ENCODE measurements around the gene USP4.
"Not testable (repeated sequence)": the region's sequence is repeated elsewhere in the genome, so short reads cannot be mapped to it uniquely, and the experiment has no call there.

USP4 gene

GRCh38 chr3:49255718-49256511, 83.9 kb downstream of the USP4 start:
- no peak for DNase-seq (ENCODE audit: low read depth in 3 of 3, low spot score in 1 of 3)

- DNase-seq (ENCODE audit: low read depth in 3 of 3, low spot score in 1 of 3): no peak
These were observed 84.7 kb downstream of the USP4 start for GRCh38 chr3:49255112-49255511.

GRCh38 chr3:49253512-49253911, 86.3 kb downstream of the USP4 start:
- DNase-seq (ENCODE audit: low read depth in 3 of 3, low spot score in 1 of 3): no peak

GRCh38 chr3:49248840-49249227, 91.0 kb downstream of the USP4 start:
- DNase-seq (ENCODE audit: low read depth in 3 of 3, low spot score in 1 of 3): no peak

GRCh38 chr3:49244581-49245205, 95.2 kb downstream of the USP4 start:
- no peak for DNase-seq (ENCODE audit: low read depth in 3 of 3, low spot score in 1 of 3)

DNA sequence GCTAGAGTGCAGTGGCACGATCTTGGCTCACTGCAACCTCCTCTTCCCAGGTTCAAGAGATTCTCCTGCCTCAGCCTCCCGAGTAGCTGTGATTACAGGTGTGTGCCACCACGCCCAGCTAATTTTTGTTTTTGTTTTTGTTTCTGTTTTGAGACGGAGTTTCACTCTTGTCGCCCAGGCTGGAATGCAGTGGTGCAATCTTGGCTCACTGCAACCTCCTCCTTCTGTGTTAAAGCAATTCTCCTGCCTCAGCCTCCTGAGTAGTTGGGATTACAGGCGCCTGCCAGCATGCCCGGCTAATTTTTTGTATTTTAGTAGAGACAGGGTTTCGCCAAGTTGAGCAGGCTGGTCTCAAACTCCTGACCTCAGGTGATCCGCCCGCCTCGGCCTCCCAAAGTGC, 99.8 kb downstream of the USP4 start:
- not testable (repeated sequence) for DNase-seq (ENCODE audit: low read depth in 3 of 3, low spot score in 1 of 3)

- no peak for DNase-seq (ENCODE audit: low read depth in 3 of 3, low spot score in 1 of 3)
These were observed 101.4 kb downstream of the USP4 start for GRCh38 chr3:49238274-49239127.

DNA sequence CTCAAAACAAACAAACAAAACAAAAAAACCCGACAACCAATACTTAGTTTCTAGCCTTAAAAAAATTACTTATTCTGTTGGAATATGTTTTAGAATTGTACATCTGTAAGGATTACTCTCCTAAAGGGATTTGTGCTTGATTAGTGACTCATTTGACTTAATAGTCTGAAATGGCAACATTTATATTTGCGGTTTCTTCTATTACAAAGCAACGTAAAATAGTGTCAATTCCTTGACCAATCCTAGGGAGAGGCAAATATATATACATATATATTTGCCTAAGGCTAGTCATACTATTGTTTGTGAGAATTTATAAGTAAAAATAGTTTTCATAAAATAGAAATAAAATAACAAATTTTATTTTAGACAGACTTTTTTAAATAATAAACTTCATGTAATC, 102.5 kb downstream of the USP4 start:
- no peak for DNase-seq (ENCODE audit: low read depth in 3 of 3, low spot score in 1 of 3)

DNA sequence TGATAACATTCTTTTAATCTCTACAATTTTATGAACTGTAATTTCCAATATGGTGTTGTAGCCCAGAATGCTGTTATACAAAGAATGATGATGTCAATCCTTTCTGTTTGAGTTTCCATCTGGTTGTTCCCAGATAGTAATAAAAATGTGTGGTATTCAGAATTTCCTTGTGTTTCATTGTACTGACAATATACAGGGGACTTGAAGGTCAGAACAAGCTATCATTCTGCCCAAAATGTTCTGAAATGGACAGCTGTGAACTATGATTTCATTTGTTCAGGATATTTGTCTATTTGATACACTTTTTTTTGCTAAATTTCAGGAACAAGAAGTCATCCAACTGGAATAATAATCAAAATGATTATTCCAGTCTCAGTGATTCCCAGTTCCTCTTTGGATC, 103.6 kb downstream of the USP4 start:
- DNase-seq (ENCODE audit: low read depth in 3 of 3, low spot score in 1 of 3): no peak

DNA sequence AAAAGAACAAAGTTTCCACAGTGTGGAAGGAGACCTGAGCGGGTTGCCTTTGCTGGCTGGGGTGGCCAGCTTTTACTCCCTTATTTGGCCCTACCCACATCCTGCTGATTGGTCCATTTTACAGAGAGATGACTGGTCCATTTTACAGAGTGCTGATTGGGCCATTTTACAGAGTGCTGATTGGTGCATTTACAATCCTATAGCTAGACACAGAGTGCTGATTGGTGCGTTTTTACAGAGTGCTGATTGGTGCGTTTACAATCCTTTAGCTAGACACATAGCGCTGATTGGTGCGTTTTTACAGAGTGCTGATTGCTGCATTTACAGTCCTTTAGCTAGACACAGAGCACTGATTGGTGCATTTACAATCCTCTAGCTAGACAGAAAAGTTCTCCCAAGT, 111.0 kb downstream of the USP4 start:
- DNase-seq (ENCODE audit: low read depth in 3 of 3, low spot score in 1 of 3): not testable (repeated sequence)

Data from stimulated activated CD4-positive, alpha-beta T cell treated with anti-CD3 and anti-CD28 coated beads, TNF-alpha, amount 100 ng/mL, for 1 hour (primary cell).